Measurements from ENCODE around the gene EHMT1. TPM values are rescaled to one million over a fixed set of nuclear protein-coding genes. Genes with fewer than 3 reads are reported as not detected.

EHMT1 gene
- total RNA-seq, 4 donors from 2014 or later = 77.1 to 149 (median 86.6) TPM

DNA sequence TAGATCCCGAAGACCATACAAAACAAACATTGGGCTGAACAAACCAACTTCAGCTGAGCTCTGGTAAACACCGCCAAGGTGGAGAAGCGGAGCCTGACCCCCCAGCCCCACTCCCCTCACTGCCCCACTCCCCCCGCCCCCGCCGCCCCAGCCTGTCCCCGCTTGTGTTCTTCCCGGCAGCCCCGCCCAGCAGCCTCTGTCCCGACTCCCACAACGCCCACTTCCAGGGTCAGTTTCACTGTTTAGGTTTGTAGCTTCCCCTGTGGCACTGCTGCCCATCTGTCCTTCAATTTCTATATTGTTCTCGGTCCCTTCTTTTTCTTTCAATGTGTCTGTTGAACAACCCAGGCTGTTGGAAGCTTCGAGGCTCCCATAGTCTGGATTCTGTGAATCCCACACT, 146.7 kb downstream of the EHMT1 start:
- Histone ChIP-seq H3K27me3 (no peaks in the 10 kb centered on the region), H3K9me3 (no peaks in the 10 kb centered on the region), H3K4me3 (no peak overlapping the region), H3K36me3 (peaks cover 56% of the 10 kb centered on the region), H3K27ac (no peak overlapping the region), H3K4me1 (peaks cover 8% of the 10 kb centered on the region)
- 64% methylated on average over 13 of the region's 13 CpGs for WGBS
- TF ChIP-seq EP300 (IDR thresholded peaks at IDR 0.05) = no peak
- no peak for TF ChIP-seq POLR2A (IDR thresholded peaks at IDR 0.05)
- no peak for TF ChIP-seq POLR2AphosphoS5 (IDR thresholded peaks at IDR 0.05)
- TF ChIP-seq, protein P1, sequence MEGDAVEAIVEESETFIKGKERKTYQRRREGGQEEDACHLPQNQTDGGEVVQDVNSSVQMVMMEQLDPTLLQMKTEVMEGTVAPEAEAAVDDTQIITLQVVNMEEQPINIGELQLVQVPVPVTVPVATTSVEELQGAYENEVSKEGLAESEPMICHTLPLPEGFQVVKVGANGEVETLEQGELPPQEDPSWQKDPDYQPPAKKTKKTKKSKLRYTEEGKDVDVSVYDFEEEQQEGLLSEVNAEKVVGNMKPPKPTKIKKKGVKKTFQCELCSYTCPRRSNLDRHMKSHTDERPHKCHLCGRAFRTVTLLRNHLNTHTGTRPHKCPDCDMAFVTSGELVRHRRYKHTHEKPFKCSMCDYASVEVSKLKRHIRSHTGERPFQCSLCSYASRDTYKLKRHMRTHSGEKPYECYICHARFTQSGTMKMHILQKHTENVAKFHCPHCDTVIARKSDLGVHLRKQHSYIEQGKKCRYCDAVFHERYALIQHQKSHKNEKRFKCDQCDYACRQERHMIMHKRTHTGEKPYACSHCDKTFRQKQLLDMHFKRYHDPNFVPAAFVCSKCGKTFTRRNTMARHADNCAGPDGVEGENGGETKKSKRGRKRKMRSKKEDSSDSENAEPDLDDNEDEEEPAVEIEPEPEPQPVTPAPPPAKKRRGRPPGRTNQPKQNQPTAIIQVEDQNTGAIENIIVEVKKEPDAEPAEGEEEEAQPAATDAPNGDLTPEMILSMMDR (IDR thresholded peaks at IDR 0.05) = no peak
- no peak for DNase-seq (ENCODE audit: low spot score in 2 of 2)

DNA sequence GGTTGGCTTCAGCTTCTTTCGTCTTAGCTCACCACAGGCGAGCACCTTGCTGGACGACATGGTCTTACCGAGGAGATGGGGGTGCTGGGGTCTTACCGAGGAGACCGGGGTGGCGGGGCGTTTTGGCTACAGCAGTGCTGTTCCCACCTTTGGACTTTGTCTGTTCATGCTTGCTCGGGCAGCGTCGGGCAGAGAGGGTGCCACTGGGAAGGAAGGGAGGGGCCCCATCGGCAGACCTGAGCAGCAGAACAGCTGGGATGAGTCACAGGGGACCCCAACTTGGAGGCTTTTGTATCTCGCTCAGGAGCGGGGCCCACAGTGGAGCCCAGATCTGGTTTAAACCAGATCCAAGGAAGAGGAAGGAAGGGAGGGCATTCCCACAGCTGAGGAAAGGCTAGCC, 152.8 kb downstream of the EHMT1 start:
- no peak for DNase-seq (ENCODE audit: low spot score in 2 of 2)
- Histone ChIP-seq H3K4me3 (no peak overlapping the region), H3K27ac (no peak overlapping the region), H3K27me3 (no peaks in the 10 kb centered on the region), H3K4me1 (no peaks in the 10 kb centered on the region), H3K36me3 (peaks cover 69% of the 10 kb centered on the region), H3K9me3 (no peaks in the 10 kb centered on the region)
- no peak for TF ChIP-seq POLR2A (IDR thresholded peaks at IDR 0.05)
- TF ChIP-seq EP300 (IDR thresholded peaks at IDR 0.05) = no peak
- TF ChIP-seq POLR2AphosphoS5 (IDR thresholded peaks at IDR 0.05) = no peak
- TF ChIP-seq, protein P1 (IDR thresholded peaks at IDR 0.05) = no peak
- WGBS = 92% methylated on average over 14 of the region's 14 CpGs

DNA sequence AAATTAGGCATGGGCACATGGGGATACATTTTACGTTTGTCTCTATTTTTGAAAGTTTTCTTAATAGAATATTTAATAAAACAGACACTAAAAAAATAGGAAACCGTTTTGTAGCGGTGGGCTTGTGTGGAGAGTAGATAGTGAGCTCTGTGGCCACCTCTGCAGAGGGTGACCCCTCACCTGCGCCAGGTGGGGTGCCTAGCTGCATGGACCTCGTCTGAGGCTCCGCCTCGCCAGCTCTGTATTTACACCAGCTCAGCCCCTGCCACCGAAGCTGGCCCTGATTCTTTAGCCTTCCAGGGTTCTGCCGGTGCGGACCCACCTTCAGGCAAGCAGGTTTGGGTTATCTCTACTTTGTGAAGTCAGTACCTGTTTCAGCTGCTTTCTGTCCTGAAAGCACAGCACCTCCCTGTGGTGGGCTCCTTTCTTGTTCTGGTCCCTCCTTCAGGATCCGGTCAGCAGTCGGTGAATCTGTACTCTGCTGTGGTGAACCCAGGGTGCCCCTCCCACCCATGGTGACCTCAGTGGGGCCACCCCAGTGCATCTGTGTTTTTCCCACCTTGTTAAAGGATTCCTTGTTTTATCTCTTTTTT, 153.6 kb downstream of the EHMT1 start:
- Histone ChIP-seq H3K9me3 (no peaks in the 10 kb centered on the region), H3K36me3 (peaks cover 69% of the 10 kb centered on the region)

DNA sequence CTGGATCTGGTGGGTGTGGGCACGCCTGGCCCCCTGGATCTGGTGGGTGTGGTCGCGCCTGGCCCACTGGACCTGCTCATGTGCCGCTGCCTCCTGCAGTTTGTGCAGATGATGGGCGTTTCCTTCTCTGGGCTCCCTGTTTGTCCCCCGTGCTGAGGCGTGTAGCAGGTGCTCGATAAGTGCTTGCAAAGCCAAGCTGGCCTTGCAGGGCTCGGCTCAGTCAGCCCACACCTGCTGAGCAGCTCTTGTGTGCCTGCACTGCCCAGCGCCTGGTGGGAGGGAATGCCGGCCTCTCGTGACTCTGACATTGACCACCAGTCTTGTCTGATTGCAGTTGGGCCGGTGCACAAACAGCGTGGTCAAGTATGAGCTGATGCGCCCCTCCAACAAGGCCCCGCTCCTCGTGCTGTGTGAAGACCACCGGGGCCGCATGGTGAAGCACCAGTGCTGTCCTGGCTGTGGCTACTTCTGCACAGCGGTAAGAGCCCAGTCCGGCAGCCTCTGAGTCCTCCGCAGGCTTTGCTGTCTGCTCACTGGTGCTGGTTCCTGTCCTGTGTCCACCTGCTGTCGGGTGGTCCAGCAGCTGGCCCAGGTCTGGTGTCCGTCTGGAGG, 156.1 kb downstream of the EHMT1 start:
- TF ChIP-seq POLR2AphosphoS5 (IDR thresholded peaks at IDR 0.05) (no peak), POLR2A (IDR thresholded peaks at IDR 0.05) (no peak), EP300 (IDR thresholded peaks at IDR 0.05) (no peak)
- TF ChIP-seq, protein P1 (IDR thresholded peaks at IDR 0.05) = no peak
- WGBS = 95% methylated on average over 11 of the region's 24 CpGs
- H3K4me3 ChIP-seq = no peak overlapping the region
- peaks cover 84% of the 10 kb centered on the region for H3K36me3 ChIP-seq
- no peaks in the 10 kb centered on the region for H3K9me3 ChIP-seq
- no peaks in the 10 kb centered on the region for H3K27me3 ChIP-seq
- no peaks in the 10 kb centered on the region for H3K4me1 ChIP-seq
- no peak overlapping the region for H3K27ac ChIP-seq
- DNase-seq (ENCODE audit: low spot score in 2 of 2) = no peak

More for the DNA sequence above, 153.6 kb downstream of the EHMT1 start:
- Histone ChIP-seq H3K27ac (no peak overlapping the region), H3K4me1 (no peaks in the 10 kb centered on the region), H3K4me3 (no peak overlapping the region), H3K27me3 (no peaks in the 10 kb centered on the region)
- TF ChIP-seq, protein P1 (IDR thresholded peaks at IDR 0.05) = no peak
- no peak for TF ChIP-seq POLR2AphosphoS5 (IDR thresholded peaks at IDR 0.05)
- TF ChIP-seq POLR2A (IDR thresholded peaks at IDR 0.05) = no peak
- no peak for TF ChIP-seq EP300 (IDR thresholded peaks at IDR 0.05)
- WGBS = 91% methylated on average over 12 of the region's 12 CpGs
- DNase-seq (ENCODE audit: low spot score in 2 of 2) = no peak

DNA sequence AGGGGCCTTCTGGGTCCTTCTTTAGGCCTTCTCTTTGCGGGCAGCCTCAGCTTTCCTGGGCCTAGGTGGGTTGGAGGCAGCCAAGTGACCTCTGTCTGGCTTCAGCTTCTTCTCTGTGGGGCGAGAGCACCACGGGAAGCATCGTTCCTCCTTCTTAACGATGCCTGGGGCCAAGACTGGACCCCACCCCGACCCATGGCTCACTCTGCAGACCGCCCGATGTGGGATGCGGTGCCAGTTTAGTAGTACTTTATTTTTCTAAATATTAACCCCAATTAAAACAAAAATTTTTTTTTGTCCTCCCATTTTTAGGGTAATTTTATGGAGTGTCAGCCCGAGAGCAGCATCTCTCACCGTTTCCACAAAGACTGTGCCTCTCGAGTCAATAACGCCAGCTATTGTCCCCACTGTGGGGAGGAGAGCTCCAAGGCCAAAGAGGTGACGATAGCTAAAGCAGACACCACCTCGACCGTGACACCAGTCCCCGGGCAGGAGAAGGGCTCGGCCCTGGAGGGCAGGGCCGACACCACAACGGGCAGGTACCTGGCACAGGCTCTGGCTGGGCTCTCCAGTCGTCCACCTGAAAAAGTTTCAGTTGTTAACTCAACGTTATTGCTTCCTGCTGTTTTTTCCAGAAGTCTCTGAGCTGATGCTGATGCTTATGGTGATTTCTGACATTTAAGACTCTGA, 157.6 kb downstream of the EHMT1 start:
- Histone ChIP-seq H3K27me3 (no peaks in the 10 kb centered on the region), H3K4me3 (no peak overlapping the region), H3K36me3 (peaks cover 75% of the 10 kb centered on the region), H3K27ac (no peak overlapping the region), H3K9me3 (no peaks in the 10 kb centered on the region), H3K4me1 (no peaks in the 10 kb centered on the region)
- TF ChIP-seq EP300 (IDR thresholded peaks at IDR 0.05) (no peak), POLR2AphosphoS5 (IDR thresholded peaks at IDR 0.05) (no peak)
- TF ChIP-seq, protein P1 (IDR thresholded peaks at IDR 0.05) = no peak
- no peak for DNase-seq (ENCODE audit: low spot score in 2 of 2)
- 93% methylated on average over 22 of the region's 22 CpGs for WGBS
